NCI-H1092 (cell line): ENCODE results near the gene PRDM2.

ENCODE experiments used
- DNase-seq: peaks from one replicate; lab custom pipeline; 2025; lab: John Stamatoyannopoulos, UW

Gene PRDM2

GRCh38 chr1:13817906-13818305, 117.9 kb downstream of the PRDM2 start:
- no peak for DNase-seq

DNA sequence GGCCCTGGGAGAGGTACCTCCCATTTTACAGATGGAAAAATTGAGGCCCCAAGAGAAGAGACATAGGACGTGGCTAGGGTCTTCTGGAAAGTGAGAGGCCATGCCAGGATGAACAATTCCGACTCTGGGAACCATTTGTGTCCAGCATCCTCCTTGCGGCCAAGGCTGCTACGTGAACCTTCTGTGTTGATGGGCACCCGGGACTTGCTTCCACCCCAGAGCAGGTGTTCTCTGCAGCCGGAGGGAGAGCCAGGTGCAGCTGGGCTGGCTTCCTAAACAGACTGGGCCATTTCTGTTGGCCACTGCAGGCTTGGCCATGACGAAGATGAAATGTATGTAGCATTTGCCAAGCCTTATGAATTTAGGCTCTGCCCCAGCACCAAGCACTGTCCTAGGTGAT, 118.9 kb downstream of the PRDM2 start:
- no peak for DNase-seq

- no peak for DNase-seq
Observed at GRCh38 chr1:13819642-13820041, 119.7 kb downstream of the PRDM2 start.

GRCh38 chr1:13820055-13820454, 120.1 kb downstream of the PRDM2 start:
- no peak for DNase-seq

DNA sequence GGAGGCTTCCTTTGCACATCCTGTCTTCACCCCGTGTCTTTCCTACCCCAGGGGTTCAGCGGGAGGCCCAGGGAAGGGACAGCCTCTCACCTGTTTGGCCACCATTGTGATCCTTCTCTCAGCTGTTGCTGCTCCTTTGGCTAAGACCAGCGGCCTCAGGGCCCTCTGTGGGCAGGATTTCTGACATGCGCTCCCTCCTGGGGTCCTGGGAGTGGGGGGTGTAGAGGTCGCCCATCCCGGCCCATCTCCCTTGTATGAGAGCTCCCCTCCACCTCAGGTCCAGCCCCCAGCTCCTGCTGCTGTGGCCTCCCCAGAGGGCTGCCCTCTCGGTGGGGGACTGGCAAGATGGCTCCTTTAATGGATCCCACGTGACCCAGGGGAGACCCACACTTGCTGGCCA, 120.5 kb downstream of the PRDM2 start:
- DNase-seq: no peak

- DNase-seq: no peak
Observed at GRCh38 chr1:13823126-13823880, 123.3 kb downstream of the PRDM2 start.

GRCh38 chr1:13823936-13824335, 123.9 kb downstream of the PRDM2 start:
- no peak for DNase-seq

- no peak for DNase-seq
Observed at GRCh38 chr1:13824626-13825025, 124.6 kb downstream of the PRDM2 start.

DNA sequence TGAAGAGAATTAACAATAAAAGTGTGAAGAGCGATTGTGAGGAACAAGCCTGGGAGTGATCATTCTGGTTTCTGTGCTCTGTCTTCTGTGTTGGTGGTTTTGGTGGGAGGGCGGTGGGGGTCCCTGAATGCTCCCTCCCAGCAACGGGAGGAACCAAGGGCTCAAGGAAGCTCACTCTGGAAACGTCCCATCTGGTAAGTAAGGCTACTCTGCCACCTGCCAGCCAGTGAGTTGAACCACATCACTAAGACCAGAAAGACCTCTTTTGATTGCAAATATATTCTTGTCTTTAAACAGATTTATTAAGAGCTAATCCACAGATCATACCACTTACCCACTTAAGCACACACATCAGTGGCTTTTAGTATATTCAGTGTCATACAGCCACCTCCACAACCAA, 125.0 kb downstream of the PRDM2 start:
- no peak for DNase-seq

DNA sequence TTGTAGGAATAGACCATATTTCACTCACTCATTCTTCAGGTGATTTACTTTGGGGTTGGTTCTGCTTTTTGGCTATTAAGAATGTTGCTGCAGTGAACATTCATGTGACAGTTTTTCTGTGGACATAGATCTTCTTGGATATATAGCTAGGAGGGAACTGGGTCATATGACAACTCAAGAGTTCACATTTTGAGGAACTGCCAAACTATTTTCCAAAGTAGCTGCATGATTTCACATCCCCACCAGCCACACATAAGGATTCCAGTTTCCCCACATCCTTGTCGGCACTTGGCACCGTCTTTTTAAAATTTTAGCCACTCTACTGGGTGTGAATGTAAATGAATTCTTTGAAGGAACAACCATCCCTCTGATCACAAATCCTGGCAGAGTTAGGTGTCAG, 126.0 kb downstream of the PRDM2 start:
- DNase-seq: no peak

DNA sequence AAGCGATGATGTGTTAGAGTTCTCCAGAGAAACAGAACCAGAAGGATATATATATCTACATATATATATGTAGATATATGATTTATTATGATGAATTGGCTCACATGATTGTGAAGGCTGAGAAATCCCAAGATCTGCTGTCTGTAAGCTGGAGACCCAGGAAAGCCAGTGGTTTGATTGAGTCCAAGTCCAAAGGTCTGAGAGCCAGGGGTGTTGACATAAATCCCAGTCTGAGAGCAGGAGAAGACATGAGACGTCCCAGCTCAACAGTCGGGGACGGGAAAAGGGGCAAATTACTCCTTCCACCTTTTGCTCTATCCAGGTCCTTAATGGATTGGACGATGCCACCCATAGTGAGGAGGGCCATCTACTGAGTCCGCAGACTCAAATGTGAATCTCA, 126.6 kb downstream of the PRDM2 start:
- DNase-seq: no peak

- DNase-seq: peak; percentile 28
Observed at GRCh38 chr1:13828454-13829151, 128.6 kb downstream of the PRDM2 start.

GRCh38 chr1:13829152-13829769, 129.3 kb downstream of the PRDM2 start:
- DNase-seq: no peak

DNA sequence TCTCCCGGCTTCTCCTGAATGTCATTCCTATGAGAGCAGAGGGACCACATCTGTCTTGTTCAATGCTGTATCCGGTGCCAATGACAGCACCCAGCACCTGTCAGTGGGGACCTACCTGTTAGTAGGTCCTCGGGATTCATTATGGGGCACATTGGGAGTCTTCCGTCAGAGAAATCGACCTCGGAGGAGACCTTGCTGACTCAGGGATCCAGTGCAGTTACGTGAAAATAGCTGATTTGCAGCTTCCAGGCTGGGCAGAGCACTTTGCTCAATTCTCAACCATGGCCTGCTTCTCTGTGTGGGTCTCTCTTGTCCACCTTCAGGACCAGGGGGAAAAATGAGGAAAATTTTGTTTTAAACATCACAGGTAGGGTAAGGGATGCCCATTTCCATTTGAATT, 130.2 kb downstream of the PRDM2 start:
- DNase-seq: no peak

DNA sequence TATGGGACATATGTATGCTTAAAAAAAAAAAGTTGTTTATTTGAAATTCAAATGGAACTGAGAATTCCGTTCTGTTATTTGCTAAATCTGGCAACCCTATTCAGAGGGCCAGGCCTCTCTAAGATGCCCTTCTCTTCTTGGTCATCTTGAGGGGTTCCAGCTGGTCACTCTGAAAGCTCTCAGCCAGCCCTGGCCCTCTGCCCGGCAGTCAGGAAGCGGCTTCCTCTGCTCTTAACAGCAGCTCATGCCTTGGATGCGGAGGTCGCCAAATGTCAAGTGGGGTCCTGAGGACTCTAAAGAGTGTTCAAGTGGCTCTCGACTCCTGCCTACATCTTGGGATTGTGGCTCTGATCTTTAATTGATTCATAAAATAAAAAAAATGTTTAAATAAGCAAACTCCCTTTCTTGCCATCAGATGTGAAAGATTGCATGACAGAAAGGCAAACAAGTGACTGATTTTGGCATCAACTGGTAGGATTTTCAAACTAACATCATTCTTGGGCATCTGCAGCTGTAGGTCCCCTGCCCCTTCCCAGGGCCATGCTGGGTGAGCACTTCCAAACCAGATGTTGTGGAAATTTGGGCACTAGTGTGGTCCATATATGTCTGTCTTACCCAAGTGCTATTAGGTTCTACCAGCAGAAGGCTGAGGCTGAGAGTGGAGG, 130.8 kb downstream of the PRDM2 start:
- peak; percentile 27 for DNase-seq

- DNase-seq: peak; percentile 47
Observed at GRCh38 chr1:13832100-13832499, 132.1 kb downstream of the PRDM2 start.

- peak; percentile 68 for DNase-seq
Observed at GRCh38 chr1:13832536-13832935, 132.5 kb downstream of the PRDM2 start.

DNA sequence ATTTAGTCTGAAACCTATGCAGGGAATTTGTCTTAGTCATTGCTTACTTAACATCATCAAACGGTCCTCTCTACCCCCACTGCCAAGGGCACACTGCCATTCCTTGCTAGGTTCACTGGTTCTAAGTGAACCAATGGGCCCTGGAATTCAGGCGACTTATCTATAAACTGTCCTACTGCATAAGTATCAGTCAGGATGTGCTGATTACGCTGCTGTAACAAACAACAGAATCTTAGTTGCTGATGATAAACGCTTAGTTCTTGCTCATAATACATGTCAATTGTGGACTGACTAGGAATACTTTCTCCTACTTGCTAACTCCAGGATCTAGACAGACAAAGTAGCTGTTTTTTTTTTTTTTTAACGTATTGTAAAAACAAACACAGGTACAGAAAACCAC, 136.1 kb downstream of the PRDM2 start:
- no peak for DNase-seq

- no peak for DNase-seq
Observed at GRCh38 chr1:13836631-13837030, 136.6 kb downstream of the PRDM2 start.

- DNase-seq: no peak
Observed at GRCh38 chr1:13838236-13838635, 138.2 kb downstream of the PRDM2 start.

- no peak for DNase-seq
Observed at GRCh38 chr1:13842497-13842896, 142.5 kb downstream of the PRDM2 start.

GRCh38 chr1:13851726-13852125, 151.7 kb downstream of the PRDM2 start:
- DNase-seq: no peak

DNA sequence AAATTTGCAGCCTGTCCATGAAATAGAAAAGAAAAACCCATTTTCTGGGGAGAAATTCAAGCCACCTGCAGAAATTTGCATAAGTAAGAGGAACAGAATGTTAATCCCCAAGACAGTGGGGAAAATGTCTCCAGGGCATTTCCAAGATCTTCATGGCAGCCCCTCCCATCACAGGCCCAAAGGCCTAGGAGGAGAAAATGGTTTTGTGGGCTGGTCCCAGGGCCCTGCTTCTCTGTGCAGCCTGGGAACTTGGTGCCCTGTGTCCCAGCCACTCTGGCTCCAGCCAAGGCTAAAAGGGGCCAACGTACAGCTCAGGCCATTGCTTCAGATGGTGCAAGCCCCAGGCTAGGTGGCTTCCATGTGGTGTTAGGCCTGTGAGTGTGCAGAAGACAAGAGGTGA, 155.6 kb downstream of the PRDM2 start:
- DNase-seq: no peak
